Activated T-cell treated with anti-CD3 and anti-CD28 coated beads, Interleukin-2, amount 50 U/mL, for 24 hours (primary cell): ENCODE measurements around the gene KCNMA1.
A peak's percentile ranks its signal among the peaks of the same experiment; 100 is the strongest.

Source experiments
- DNase-seq: peaks from one replicate; pipeline ENCODE4 v3.0.0-alpha.2; 2020
- H3K27ac Mint-ChIP-seq: 2 replicates; pipeline ENCODE4 v1.8.0; 2020; ENCODE audit warnings: mild to moderate bottlenecking, mixed read lengths
- H3K27me3 Mint-ChIP-seq: 2 replicates; pipeline ENCODE4 v1.8.0; 2020; ENCODE audit warnings: mixed read lengths
- H3K36me3 Mint-ChIP-seq: 2 replicates; pipeline ENCODE4 v1.8.0; 2020; ENCODE audit warnings: low read depth, mixed read lengths
- H3K4me1 Mint-ChIP-seq: 2 replicates; pipeline ENCODE4 v1.8.0; 2020; ENCODE audit warnings: low read depth, mixed read lengths
- H3K4me3 Mint-ChIP-seq: 2 replicates; pipeline ENCODE4 v1.8.0; 2020; ENCODE audit warnings: mild to moderate bottlenecking, moderate library complexity, mixed read lengths
- H3K9me3 Mint-ChIP-seq: 2 replicates; pipeline ENCODE4 v1.8.0; 2020; ENCODE audit warnings: mixed read lengths

Gene KCNMA1

DNA sequence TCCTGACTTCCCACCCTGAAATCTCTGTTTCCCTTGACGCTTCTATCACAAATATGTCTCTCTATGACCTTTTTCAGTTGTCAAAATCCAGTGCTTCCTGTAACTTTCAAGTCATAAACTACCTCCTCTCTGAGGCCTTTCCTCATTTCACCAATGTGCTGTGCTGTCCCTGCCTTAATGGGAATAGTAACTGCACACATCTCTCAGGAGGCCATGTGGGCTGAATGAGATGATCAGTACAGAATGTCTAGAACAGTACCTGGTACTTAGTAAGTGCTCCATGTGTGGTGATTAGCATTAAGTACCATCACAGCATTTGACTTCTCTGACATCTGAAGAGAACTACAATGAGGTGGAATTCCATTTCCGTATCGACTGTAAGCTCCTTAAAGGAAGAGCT lies 588.5 kb downstream of the KCNMA1 start:
- Mint-ChIP-seq H3K9me3 (no peaks in the 10 kb centered on the region), H3K27ac (no peak overlapping the region)

DNA sequence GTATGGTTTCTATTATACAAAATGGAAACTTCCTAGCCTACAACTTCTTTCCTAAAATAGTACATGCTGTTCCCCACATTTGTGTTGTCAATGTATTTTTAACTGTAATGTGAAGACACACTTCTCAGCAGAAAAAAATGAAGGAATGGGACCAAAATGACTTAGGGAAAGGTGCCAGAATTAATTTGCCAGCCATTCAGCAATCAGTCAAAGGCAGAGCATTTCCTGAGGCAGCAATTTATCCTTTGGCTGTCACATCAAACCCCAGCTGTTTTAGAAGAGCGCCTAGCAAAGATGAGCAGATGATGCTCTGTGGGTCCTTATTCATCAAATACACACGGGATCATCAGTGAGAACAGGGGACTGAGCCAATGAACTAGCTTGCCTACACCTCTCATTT lies 592.5 kb downstream of the KCNMA1 start:
- peaks cover 4% of the 10 kb centered on the region for H3K27me3 Mint-ChIP-seq
- H3K27ac Mint-ChIP-seq: no peak overlapping the region
- no peak overlapping the region for H3K4me3 Mint-ChIP-seq
- H3K4me1 Mint-ChIP-seq: peaks cover 11% of the 10 kb centered on the region
- no peaks in the 10 kb centered on the region for H3K36me3 Mint-ChIP-seq
- no peak for DNase-seq
- H3K9me3 Mint-ChIP-seq: no peaks in the 10 kb centered on the region

More for the DNA sequence above, 588.5 kb downstream of the KCNMA1 start:
- Mint-ChIP-seq H3K4me1 (peaks cover 3% of the 10 kb centered on the region), H3K27me3 (peaks cover 12% of the 10 kb centered on the region), H3K36me3 (no peaks in the 10 kb centered on the region), H3K4me3 (no peak overlapping the region)
- DNase-seq: no peak

GRCh38 chr10:77043420-77043763 lies 594.2 kb downstream of the KCNMA1 start:
- Mint-ChIP-seq H3K9me3 (no peaks in the 10 kb centered on the region), H3K4me1 (peaks cover 11% of the 10 kb centered on the region), H3K27me3 (peaks cover 4% of the 10 kb centered on the region), H3K36me3 (no peaks in the 10 kb centered on the region), H3K4me3 (no peak overlapping the region), H3K27ac (no peak overlapping the region)
- no peak for DNase-seq

DNA sequence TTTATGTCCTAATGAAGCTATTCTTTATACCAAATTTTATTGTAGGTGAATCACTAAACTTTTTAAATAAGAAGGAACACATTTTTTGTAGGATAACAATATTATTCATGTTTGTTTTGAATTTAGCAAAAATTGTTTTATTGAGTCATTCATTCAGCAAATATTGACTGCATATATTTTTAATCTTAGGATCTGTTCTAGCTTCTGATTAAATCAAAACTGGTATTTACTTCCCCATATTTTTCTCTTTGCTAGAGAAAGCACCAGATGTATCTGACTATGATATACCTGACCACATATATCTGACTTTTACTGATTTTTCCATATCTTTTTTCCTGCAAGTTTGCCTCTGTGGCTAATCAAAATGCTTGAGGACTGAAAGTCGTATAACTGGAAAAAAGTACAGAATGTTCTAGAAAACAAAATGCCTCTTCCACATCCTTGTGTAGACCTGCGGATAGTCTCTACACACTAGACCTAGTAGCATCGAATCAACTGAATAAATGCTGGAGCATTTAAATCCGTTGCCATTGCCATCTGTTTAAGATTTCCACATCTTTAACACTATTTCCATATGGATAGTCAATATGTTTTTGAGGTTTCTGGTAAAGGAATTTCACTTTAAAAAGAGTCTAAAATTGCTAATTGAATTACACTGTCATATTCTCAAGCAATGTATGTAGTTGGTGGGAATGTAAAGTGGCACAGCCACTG lies 594.7 kb downstream of the KCNMA1 start:
- Mint-ChIP-seq H3K27me3 (peaks cover 2% of the 10 kb centered on the region), H3K4me1 (peaks cover 15% of the 10 kb centered on the region), H3K4me3 (no peak overlapping the region), H3K27ac (no peak overlapping the region), H3K9me3 (no peaks in the 10 kb centered on the region), H3K36me3 (no peaks in the 10 kb centered on the region)
- DNase-seq: no peak

GRCh38 chr10:77041636-77042258 lies 595.9 kb downstream of the KCNMA1 start:
- H3K36me3 Mint-ChIP-seq: no peaks in the 10 kb centered on the region
- H3K27ac Mint-ChIP-seq: peak overlapping the region; percentile 81
- peaks cover 18% of the 10 kb centered on the region for H3K4me1 Mint-ChIP-seq
- peak; percentile 41 for DNase-seq
- no peak overlapping the region for H3K4me3 Mint-ChIP-seq
- H3K9me3 Mint-ChIP-seq: no peaks in the 10 kb centered on the region
- H3K27me3 Mint-ChIP-seq: peaks cover 2% of the 10 kb centered on the region

DNA sequence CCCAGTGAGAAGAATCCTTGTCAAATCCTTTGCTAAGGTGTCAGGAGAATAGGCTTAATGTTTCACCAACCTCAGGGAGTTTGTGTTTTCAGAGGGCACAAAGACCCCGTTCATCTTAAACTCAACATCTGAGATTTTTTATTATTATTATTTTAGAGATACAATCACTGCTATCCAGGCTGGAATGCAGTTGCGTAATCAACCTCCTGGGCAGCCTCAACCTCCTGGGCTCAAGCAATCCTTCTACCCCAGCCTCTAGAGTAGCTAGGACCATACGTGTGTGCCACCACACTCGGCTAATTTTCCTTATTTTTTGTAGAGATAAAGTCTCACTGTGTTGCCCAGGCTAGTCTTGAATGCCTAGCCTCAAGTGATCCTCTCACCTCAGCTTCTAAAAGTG lies 599.2 kb downstream of the KCNMA1 start:
- H3K27me3 Mint-ChIP-seq: no peaks in the 10 kb centered on the region
- no peak overlapping the region for H3K27ac Mint-ChIP-seq
- H3K36me3 Mint-ChIP-seq: no peaks in the 10 kb centered on the region
- no peaks in the 10 kb centered on the region for H3K9me3 Mint-ChIP-seq
- no peak overlapping the region for H3K4me3 Mint-ChIP-seq
- peaks cover 18% of the 10 kb centered on the region for H3K4me1 Mint-ChIP-seq
- no peak for DNase-seq

- no peak for DNase-seq
- H3K4me1 Mint-ChIP-seq: peaks cover 18% of the 10 kb centered on the region
- no peaks in the 10 kb centered on the region for H3K27me3 Mint-ChIP-seq
- H3K9me3 Mint-ChIP-seq: no peaks in the 10 kb centered on the region
- H3K36me3 Mint-ChIP-seq: no peaks in the 10 kb centered on the region
- no peak overlapping the region for H3K4me3 Mint-ChIP-seq
- H3K27ac Mint-ChIP-seq: no peak overlapping the region
Measured at GRCh38 chr10:77037735-77038403, 599.7 kb downstream of the KCNMA1 start.

GRCh38 chr10:77036993-77037734 lies 600.4 kb downstream of the KCNMA1 start:
- Mint-ChIP-seq H3K9me3 (no peaks in the 10 kb centered on the region), H3K27me3 (no peaks in the 10 kb centered on the region), H3K4me3 (no peak overlapping the region), H3K27ac (no peak overlapping the region), H3K4me1 (peaks cover 18% of the 10 kb centered on the region), H3K36me3 (no peaks in the 10 kb centered on the region)
- DNase-seq: no peak

DNA sequence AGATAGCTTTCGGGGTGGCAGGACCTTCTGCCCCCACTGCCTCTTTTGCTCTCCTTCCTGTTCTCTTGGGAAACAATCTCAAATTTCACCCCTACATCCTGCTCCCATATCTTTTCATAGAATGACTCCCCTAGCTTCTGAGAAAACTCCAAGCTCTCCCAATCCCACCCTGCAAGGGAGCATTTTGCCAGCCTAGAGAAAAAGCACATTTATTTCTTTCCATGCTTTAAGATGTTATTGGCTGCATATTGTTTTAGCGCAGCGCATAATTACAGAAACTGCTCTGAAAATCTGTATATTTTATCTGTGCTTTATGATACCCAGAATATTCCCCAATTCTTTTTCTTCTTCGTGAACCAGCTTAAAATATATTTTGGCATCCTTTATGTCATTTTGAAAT lies 601.3 kb downstream of the KCNMA1 start:
- Mint-ChIP-seq H3K27me3 (no peaks in the 10 kb centered on the region), H3K4me1 (peaks cover 10% of the 10 kb centered on the region)
- DNase-seq: no peak

GRCh38 chr10:77034795-77035194 lies 602.8 kb downstream of the KCNMA1 start:
- H3K36me3 Mint-ChIP-seq: no peaks in the 10 kb centered on the region
- no peaks in the 10 kb centered on the region for H3K9me3 Mint-ChIP-seq
- H3K4me1 Mint-ChIP-seq: peaks cover 11% of the 10 kb centered on the region
- H3K27me3 Mint-ChIP-seq: no peaks in the 10 kb centered on the region
- H3K4me3 Mint-ChIP-seq: no peak overlapping the region
- no peak for DNase-seq
- H3K27ac Mint-ChIP-seq: no peak overlapping the region

More for the DNA sequence above, 601.3 kb downstream of the KCNMA1 start:
- H3K27ac Mint-ChIP-seq: no peak overlapping the region
- no peak overlapping the region for H3K4me3 Mint-ChIP-seq
- no peaks in the 10 kb centered on the region for H3K9me3 Mint-ChIP-seq
- no peaks in the 10 kb centered on the region for H3K36me3 Mint-ChIP-seq

DNA sequence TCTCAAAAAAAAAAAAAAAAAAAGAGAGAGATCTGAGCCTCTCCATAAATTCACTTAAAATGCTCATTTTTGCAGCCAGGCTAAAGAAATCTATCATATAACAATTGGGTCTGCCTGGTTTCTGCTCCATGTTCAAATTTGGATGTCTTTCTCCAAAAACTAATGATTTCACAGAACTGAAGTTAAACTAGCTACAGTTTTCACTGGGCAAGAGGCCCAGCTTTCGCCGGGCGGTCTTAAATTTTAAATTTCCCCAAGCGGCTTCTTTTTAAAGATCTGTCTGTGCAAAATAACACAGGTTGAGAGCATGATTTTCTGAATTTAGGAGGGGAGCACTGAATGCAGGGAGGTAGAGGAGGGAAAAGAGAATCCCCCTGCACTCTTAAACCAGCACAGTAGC lies 603.4 kb downstream of the KCNMA1 start:
- Mint-ChIP-seq H3K9me3 (no peaks in the 10 kb centered on the region), H3K27ac (no peak overlapping the region), H3K27me3 (no peaks in the 10 kb centered on the region), H3K4me1 (peaks cover 11% of the 10 kb centered on the region), H3K36me3 (no peaks in the 10 kb centered on the region), H3K4me3 (no peak overlapping the region)
- DNase-seq: no peak

- Mint-ChIP-seq H3K27me3 (peaks cover 9% of the 10 kb centered on the region), H3K27ac (no peak overlapping the region), H3K4me3 (no peak overlapping the region), H3K9me3 (no peaks in the 10 kb centered on the region), H3K36me3 (no peaks in the 10 kb centered on the region), H3K4me1 (peaks cover 3% of the 10 kb centered on the region)
- DNase-seq: no peak
Measured at GRCh38 chr10:77032188-77032570, 605.4 kb downstream of the KCNMA1 start.

DNA sequence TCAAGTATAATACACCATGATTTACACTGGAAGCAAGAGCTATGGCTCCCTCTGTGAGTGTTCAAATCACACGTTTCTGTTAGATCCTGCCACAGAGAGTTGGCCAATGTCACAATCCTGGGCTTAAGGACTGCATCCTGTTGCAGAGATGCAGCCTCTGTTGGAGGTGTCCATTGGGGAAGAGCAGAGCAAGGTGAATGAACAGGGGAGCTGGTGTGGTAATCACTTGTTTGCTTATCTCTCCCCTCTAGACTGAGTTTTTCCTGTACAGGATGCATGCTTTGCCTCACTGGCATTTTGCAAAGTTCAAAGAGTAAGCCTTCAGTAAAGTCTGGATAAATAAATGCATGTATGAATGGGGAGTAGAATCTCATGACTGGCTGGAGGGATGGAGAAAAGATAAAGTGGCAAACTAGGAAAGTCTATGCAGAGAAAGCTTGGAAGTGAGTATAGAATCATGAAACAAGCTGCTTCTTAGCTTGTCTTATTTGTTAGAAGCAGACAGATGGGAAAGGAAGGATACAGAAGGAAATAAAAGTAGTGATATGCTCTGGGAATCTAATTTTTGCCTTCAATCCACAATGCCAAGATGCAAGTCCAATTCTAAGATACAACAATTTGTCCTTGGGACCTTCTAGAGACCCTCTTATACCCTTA lies 605.9 kb downstream of the KCNMA1 start:
- Mint-ChIP-seq H3K27ac (no peak overlapping the region), H3K36me3 (no peaks in the 10 kb centered on the region), H3K4me1 (peaks cover 3% of the 10 kb centered on the region), H3K27me3 (peaks cover 9% of the 10 kb centered on the region), H3K4me3 (no peak overlapping the region), H3K9me3 (no peaks in the 10 kb centered on the region)
- DNase-seq: no peak

DNA sequence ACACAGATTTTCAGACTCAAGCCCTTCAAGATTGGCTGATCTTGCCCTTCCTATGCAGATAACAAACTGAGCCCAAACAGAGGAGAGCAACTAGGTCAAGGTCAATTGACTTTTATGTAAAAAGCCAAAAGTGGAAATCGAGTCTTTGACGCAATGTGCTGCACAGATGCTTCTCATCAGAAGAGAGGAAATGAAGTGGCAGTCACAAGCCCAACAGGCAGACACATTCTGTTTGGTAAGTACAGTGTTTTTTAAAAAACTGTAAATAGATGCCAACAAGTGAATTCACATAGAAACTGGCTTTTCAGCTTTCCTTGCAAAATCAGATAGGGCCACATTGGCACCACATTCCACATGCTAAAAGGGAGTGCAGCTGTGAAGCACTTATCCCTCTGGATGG lies 606.6 kb downstream of the KCNMA1 start:
- H3K27me3 Mint-ChIP-seq: peaks cover 9% of the 10 kb centered on the region
- no peak overlapping the region for H3K4me3 Mint-ChIP-seq
- H3K9me3 Mint-ChIP-seq: no peaks in the 10 kb centered on the region
- peaks cover 3% of the 10 kb centered on the region for H3K4me1 Mint-ChIP-seq
- H3K36me3 Mint-ChIP-seq: no peaks in the 10 kb centered on the region
- no peak for DNase-seq
- no peak overlapping the region for H3K27ac Mint-ChIP-seq
